Keratinocyte (primary cell): ENCODE data around the gene JPH2. TPM values are rescaled to one million over a fixed set of nuclear protein-coding genes. Genes with fewer than 3 reads are reported as not detected.
A peak's percentile ranks its signal among the peaks of the same experiment; 100 is the strongest.

Experiments used
- DNase-seq: peaks from one replicate; pipeline ENCODE4 v3.0.0-alpha.2; 2011; ENCODE audit warnings: low read depth, missing footprints, low spot score
- FAIRE-seq: peaks from 2 replicates; lab custom pipeline; 2011; peaks lifted over from hg19 to GRCh38; lab: Jason Lieb, UNC
- H2AFZ ChIP-seq: 2 replicates; pipeline ENCODE4 v1.6.0; 2012; ENCODE audit warnings: low read length, control low read depth, inconsistent platforms; ENCODE audit not compliant: control insufficient read depth
- H3K27ac ChIP-seq: 2 replicates; pipeline ENCODE4 v1.5.1; 2011; ENCODE audit warnings: low read length; ENCODE audit not compliant: control insufficient read depth, insufficient read depth
- H3K27me3 ChIP-seq: 3 replicates; pipeline ENCODE4 v1.6.0; 2011; ENCODE audit warnings: low read length; ENCODE audit not compliant: control insufficient read depth, insufficient read depth; ENCODE audit errors: extremely low read depth
- H3K36me3 ChIP-seq, 2 experiments: 2 replicates in 1 of 2; 3 replicates in 1 of 2; pipeline ENCODE4 v1.5.1; 2011; ENCODE audit warnings: low read length in 2 of 2, mild to moderate bottlenecking in 1 of 2; ENCODE audit not compliant: control insufficient read depth in 2 of 2, insufficient read depth in 2 of 2; ENCODE audit errors: extremely low read depth in 1 of 2
- H3K4me1 ChIP-seq: 3 replicates; pipeline ENCODE4 v1.5.1; 2011; ENCODE audit warnings: low read length; ENCODE audit not compliant: control insufficient read depth, insufficient read depth; ENCODE audit errors: extremely low read depth
- H3K4me2 ChIP-seq: 3 replicates; pipeline ENCODE4 v1.6.0; 2011; ENCODE audit warnings: low read depth, low read length; ENCODE audit not compliant: control insufficient read depth, insufficient read depth; ENCODE audit errors: extremely low read depth
- H3K4me3 ChIP-seq, 3 experiments: fragments of 200-600 bp in 1 of 3; sonication (generic) in 1 of 3; 2 replicates in 2 of 3; 3 replicates in 1 of 3; pipeline ENCODE4 v1.5.1; 2011 to 2016; ENCODE audit warnings: low read length in 3 of 3, mild to moderate bottlenecking in 3 of 3, control low read depth in 2 of 3, inconsistent platforms in 1 of 3, low read depth in 1 of 3, mixed read lengths in 1 of 3, mixed run types in 1 of 3, moderate library complexity in 1 of 3; ENCODE audit not compliant: control insufficient read depth in 2 of 3, insufficient read depth in 2 of 3; ENCODE audit errors: extremely low read depth in 1 of 3
- H3K79me2 ChIP-seq: 2 replicates; pipeline ENCODE4 v1.6.0; 2012; ENCODE audit warnings: low read length; ENCODE audit not compliant: control insufficient read depth, insufficient read depth
- H3K9ac ChIP-seq: 3 replicates; pipeline ENCODE4 v1.6.0; 2011; ENCODE audit warnings: low read length; ENCODE audit not compliant: control insufficient read depth, insufficient read depth; ENCODE audit errors: extremely low read depth
- H3K9me1 ChIP-seq: 3 replicates; pipeline ENCODE4 v1.6.0; 2011; ENCODE audit warnings: low read length; ENCODE audit not compliant: control insufficient read depth, insufficient read depth; ENCODE audit errors: extremely low read depth
- H3K9me3 ChIP-seq: 2 replicates; pipeline ENCODE4 v1.5.1; 2012; ENCODE audit warnings: low read depth, low read length; ENCODE audit not compliant: control insufficient read depth
- H4K20me1 ChIP-seq: 3 replicates; pipeline ENCODE4 v1.6.0; 2011; ENCODE audit warnings: low read length; ENCODE audit not compliant: control insufficient read depth, insufficient read depth; ENCODE audit errors: extremely low read depth
- EZH2 ChIP-seq: IDR thresholded peaks from one replicate; pipeline ENCODE4 v1.6.1; 2012; ENCODE audit warnings: inconsistent platforms, mild to moderate bottlenecking, low read length, moderate library complexity
- dilution Hi-C: fragments of 300-500 bp; cut with MboI; formaldehyde crosslinking; loops from one replicate; pipeline ENCODE4 v1.7.0; 2020; ENCODE audit warnings: low sequenced_read_pairs; ENCODE audit not compliant: extremely low pct_ligation_motif_present
- polyA plus RNA-seq, 5 experiments: library from polyadenylated mRNA; depleted of rRNA in 3 of 5; stranded (reverse) in 3 of 5; stranded (forward) in 1 of 5; unstranded in 1 of 5; fragments of >200 nt; gene quantifications; 1 replicate in 1 of 5; 2 replicates in 3 of 5; 3 replicates in 1 of 5; pipeline versions ENCODE4 v1.2.1 to v1.2.3, GENCODE V29; 2011 to 2012; ENCODE audit warnings: missing spikeins in 2 of 5, low read depth in 1 of 5, low replicate concordance in 1 of 5
- TF ChIP-seq, protein P1 (sequence below), 3 experiments: IDR thresholded peaks in 1 of 3; conservative IDR thresholded peaks in 1 of 3; optimal IDR thresholded peaks in 1 of 3; 2 replicates in 2 of 3; 3 replicates in 1 of 3; pipeline versions ENCODE3 to v1.5.1; 2011; ENCODE audit warnings: low read length in 3 of 3, mild to moderate bottlenecking in 3 of 3, moderate library complexity in 2 of 3, control low read depth in 1 of 3, inconsistent platforms in 1 of 3; ENCODE audit not compliant: insufficient read depth in 2 of 3; ENCODE audit errors: extremely low read depth in 1 of 3

The JPH2 gene
- polyA plus RNA-seq, 1 donor (not counting 4 experiments of a cell fraction or from before 2014, with no cell fraction given): 2.5 TPM

DNA sequence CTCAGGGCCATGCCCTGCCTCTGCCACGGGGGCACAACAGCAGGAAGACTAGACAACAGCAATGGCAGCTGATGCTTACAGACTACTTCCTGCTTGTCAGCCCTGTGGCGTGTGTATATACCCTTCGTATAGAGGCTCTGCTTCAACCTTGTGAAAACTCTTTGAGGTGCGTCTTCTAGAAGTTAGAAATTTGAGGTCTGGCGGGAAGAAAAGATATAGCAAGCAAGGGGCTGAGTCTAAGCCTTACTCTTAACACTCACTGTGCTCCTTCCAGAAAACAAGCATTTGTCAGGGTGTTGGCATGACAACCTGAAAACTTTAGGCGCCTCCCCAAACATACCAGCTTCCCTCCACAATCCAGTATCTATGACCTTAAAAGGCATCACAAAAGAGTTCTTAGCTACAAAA lies 33.3 kb downstream of the JPH2 start:
- dilution Hi-C loops: no loop called here
- H2AFZ ChIP-seq: peak overlapping the region; percentile 20
- no peaks in the 10 kb centered on the region for H3K9me3 ChIP-seq
- peak overlapping the region; percentile 45 for H3K9ac ChIP-seq
- TF ChIP-seq, protein P1, sequence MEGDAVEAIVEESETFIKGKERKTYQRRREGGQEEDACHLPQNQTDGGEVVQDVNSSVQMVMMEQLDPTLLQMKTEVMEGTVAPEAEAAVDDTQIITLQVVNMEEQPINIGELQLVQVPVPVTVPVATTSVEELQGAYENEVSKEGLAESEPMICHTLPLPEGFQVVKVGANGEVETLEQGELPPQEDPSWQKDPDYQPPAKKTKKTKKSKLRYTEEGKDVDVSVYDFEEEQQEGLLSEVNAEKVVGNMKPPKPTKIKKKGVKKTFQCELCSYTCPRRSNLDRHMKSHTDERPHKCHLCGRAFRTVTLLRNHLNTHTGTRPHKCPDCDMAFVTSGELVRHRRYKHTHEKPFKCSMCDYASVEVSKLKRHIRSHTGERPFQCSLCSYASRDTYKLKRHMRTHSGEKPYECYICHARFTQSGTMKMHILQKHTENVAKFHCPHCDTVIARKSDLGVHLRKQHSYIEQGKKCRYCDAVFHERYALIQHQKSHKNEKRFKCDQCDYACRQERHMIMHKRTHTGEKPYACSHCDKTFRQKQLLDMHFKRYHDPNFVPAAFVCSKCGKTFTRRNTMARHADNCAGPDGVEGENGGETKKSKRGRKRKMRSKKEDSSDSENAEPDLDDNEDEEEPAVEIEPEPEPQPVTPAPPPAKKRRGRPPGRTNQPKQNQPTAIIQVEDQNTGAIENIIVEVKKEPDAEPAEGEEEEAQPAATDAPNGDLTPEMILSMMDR (optimal IDR thresholded peaks at IDR 0.05 in 1 of 3, IDR thresholded peaks at IDR 0.05 in 1 of 3, conservative IDR thresholded peaks at IDR 0.05 in 1 of 3; ENCODE audit: extremely low read depth in 1 of 3, insufficient read depth in 2 of 3, low read length in 3 of 3): no peak
- no peak for TF ChIP-seq EZH2
- peak; percentile 58 for FAIRE-seq
- H3K27me3 ChIP-seq: no peaks in the 10 kb centered on the region
- H3K4me1 ChIP-seq: peaks cover 42% of the 10 kb centered on the region
- no peak for DNase-seq
- H4K20me1 ChIP-seq: no peaks in the 10 kb centered on the region
- no peaks in the 10 kb centered on the region for H3K79me2 ChIP-seq
- no peak overlapping the region for H3K4me3 ChIP-seq
- peak overlapping the region; percentile 47 for H3K4me2 ChIP-seq
- peak overlapping the region; percentile 70 for H3K27ac ChIP-seq
- H3K36me3 ChIP-seq: no peaks in the 10 kb centered on the region
- H3K9me1 ChIP-seq: peaks cover 4% of the 10 kb centered on the region

DNA sequence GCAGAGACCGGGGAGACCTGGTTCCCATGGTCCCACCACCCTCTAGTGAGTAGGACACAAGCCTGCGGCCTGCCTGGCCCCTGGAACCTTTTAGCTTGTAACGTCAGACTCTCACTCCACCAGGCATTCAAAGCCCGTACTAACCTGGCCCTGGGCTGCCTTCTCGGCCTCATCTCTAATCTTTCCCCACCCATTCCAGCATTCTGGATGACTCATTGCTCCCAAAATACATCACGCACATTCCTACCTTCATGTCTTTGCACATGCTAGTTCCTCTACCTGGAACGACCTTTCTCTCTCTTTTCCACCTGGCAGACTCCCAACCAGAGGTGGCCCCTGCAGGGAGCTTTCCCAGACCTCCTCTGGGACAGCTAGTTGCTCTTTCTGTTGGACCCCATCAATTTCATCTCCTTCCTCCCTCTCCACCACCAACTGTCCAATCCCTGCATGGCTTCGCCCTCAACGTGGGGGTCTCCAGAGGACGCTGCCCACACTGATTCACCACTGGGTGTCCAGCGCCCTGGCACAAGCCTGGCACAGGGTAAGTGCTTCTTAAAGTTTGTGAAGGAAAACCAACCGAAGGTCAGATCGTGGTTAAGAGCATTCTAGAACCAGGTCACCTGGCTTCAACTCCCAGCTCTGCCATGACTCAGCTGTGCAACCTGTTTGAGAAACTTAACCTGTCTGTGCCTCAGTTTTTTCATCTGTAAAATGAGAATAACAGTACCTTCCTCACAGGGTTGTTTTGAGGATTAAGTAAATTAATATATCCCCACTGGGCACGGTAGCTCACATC lies 35.2 kb downstream of the JPH2 start:
- FAIRE-seq (peak; percentile 83), DNase-seq (peak; percentile 81)
- H3K4me2 ChIP-seq: peak overlapping the region; percentile 74
- TF ChIP-seq, protein P1 (optimal IDR thresholded peaks at IDR 0.05 in 1 of 3, IDR thresholded peaks at IDR 0.05 in 1 of 3, conservative IDR thresholded peaks at IDR 0.05 in 1 of 3; ENCODE audit: extremely low read depth in 1 of 3, insufficient read depth in 2 of 3, low read length in 3 of 3): no peak
- no peak for TF ChIP-seq EZH2
- H3K4me3 ChIP-seq: peak overlapping the region in 1 of 3 experiments; percentile 29
- H3K27me3 ChIP-seq: no peaks in the 10 kb centered on the region
- H3K9me3 ChIP-seq: no peaks in the 10 kb centered on the region
- peak overlapping the region; percentile 88 for H2AFZ ChIP-seq
- H3K9me1 ChIP-seq: peaks cover 4% of the 10 kb centered on the region
- no peaks in the 10 kb centered on the region for H3K36me3 ChIP-seq
- dilution Hi-C loops: no loop called here
- H3K27ac ChIP-seq: peak overlapping the region; percentile 84
- H3K9ac ChIP-seq: peak overlapping the region; percentile 74
- peaks cover 42% of the 10 kb centered on the region for H3K4me1 ChIP-seq
- no peaks in the 10 kb centered on the region for H3K79me2 ChIP-seq
- no peaks in the 10 kb centered on the region for H4K20me1 ChIP-seq
